Panc1 (cell line): Measurements from ENCODE around the gene NUP54. TPM values are rescaled to one million over a fixed set of nuclear protein-coding genes. Genes with fewer than 3 reads are reported as not detected.

Experiments
- ATAC-seq: fragments of 200-7000 bp; cut with Tn5 transposase; 2 replicates; pipeline ENCODE4 v1.9.1; 2020; ENCODE audit warnings: mild to moderate bottlenecking, moderate library complexity
- BruUV-seq: library from RNA; stranded (reverse); fragments of 400-500 nt; replicated peaks from 2 replicates; lab custom pipeline; 2021; lab: Mats Ljungman, UMichigan
- CTCF ChIA-PET: fragments of 300-600 bp; sonication (Branson Sonifier 250); formaldehyde crosslinking; loops from one replicate; lab custom pipeline; 2022; ENCODE audit warnings: antibody characterized with exemption; lab: Charles Lee
- POLR2A ChIA-PET: fragments of 300-600 bp; sonication (Branson Sonifier 250); formaldehyde crosslinking; loops from one replicate; lab custom pipeline; 2022; ENCODE audit warnings: antibody characterized with exemption; lab: Charles Lee
- DNase-seq: peaks from one replicate; pipeline ENCODE4 v3.0.0-alpha.2; 2010; ENCODE audit warnings: low read depth, low spot score
- H3K27ac ChIP-seq: 2 replicates; pipeline ENCODE4 v1.5.1; 2011; ENCODE audit warnings: mild to moderate bottlenecking, low read length, inconsistent platforms
- H3K27me3 ChIP-seq: fragments of 200-500 bp; sonication (Bioruptor generic); 2 replicates; pipeline ENCODE4 v1.6.0; 2014; ENCODE audit warnings: low read length, inconsistent platforms; ENCODE audit not compliant: control insufficient read depth, insufficient read depth
- H3K36me3 ChIP-seq: fragments of 200-500 bp; sonication (Bioruptor generic); 2 replicates; pipeline ENCODE4 v1.5.1; 2014; ENCODE audit warnings: inconsistent platforms, mild to moderate bottlenecking, low read length, moderate library complexity; ENCODE audit not compliant: control insufficient read depth, insufficient read depth
- H3K4me1 ChIP-seq: 2 replicates; pipeline ENCODE4 v1.5.1; 2011; ENCODE audit warnings: inconsistent platforms, mild to moderate bottlenecking, low read length, moderate library complexity; ENCODE audit not compliant: control insufficient read depth, insufficient read depth
- H3K4me3 ChIP-seq, 2 experiments: 2 replicates each; pipeline ENCODE4 v1.5.1; 2011 to 2012; ENCODE audit warnings: low read depth in 2 of 2, low read length in 2 of 2, mild to moderate bottlenecking in 2 of 2, inconsistent platforms in 1 of 2, moderate library complexity in 1 of 2
- H3K9me3 ChIP-seq: fragments of 200-500 bp; sonication (Bioruptor generic); 2 replicates; pipeline ENCODE4 v1.5.1; 2014; ENCODE audit warnings: low read depth, mild to moderate bottlenecking, inconsistent platforms, low read length, moderate library complexity; ENCODE audit not compliant: control insufficient read depth, insufficient read depth
- POLR2AphosphoS5 ChIP-seq: IDR thresholded peaks from 2 replicates; pipeline ENCODE4 v1.6.1; 2012; ENCODE audit warnings: mild to moderate bottlenecking, low read depth, low read length, moderate library complexity
- SIN3A ChIP-seq: IDR thresholded peaks from 2 replicates; pipeline ENCODE4 v1.6.1; 2012; ENCODE audit warnings: low read depth, mild to moderate bottlenecking, low read length, moderate library complexity, borderline replicate concordance; ENCODE audit not compliant: insufficient read depth
- TCF7L2 ChIP-seq: IDR thresholded peaks from 2 replicates; pipeline ENCODE4 v1.6.1; 2011; ENCODE audit warnings: mild to moderate bottlenecking, low read depth, low read length, inconsistent platforms
- in situ Hi-C: cut with HindIII; loops from 2 replicates; pipeline ENCODE4 v1.10.0; 2016; ENCODE audit warnings: low sequenced_read_pairs, low pct_unique_long_range_greater_than_20kb
- intact Hi-C: fragments of 100-400 bp; cut with micrococcal nuclease; formaldehyde crosslinking; loops from one replicate; pipeline ENCODE4 v1.10.0; 2022; ENCODE audit not compliant: unreplicated experiment
- total RNA-seq: library from RNA; stranded (reverse); gene quantifications from one replicate; pipeline ENCODE4 v1.2.1, GENCODE V29; 2021; ENCODE audit not compliant: unreplicated experiment
- TF ChIP-seq, protein P1 (sequence below): fragments of 450-650 bp; IDR thresholded peaks from 2 replicates; pipeline ENCODE4 v1.5.1; 2017; ENCODE audit warnings: mild to moderate bottlenecking
- TF ChIP-seq, protein P2 (sequence below), 2 experiments: IDR thresholded peaks; 2 replicates each; pipeline ENCODE4 v1.6.1; 2011 to 2012; ENCODE audit warnings: low read depth in 2 of 2, control low read depth in 1 of 2, low read length in 1 of 2, mild to moderate bottlenecking in 1 of 2, moderate library complexity in 1 of 2; ENCODE audit not compliant: insufficient read depth in 1 of 2

Gene NUP54
- total RNA-seq, 1 experiment from 2014 or later, result 32.1 TPM

- H3K4me3 ChIP-seq, result no peak overlapping the region
- H3K27ac ChIP-seq, result no peak overlapping the region
- in situ Hi-C loops, result no loop called here
- TF ChIP-seq POLR2AphosphoS5 (no peak), TCF7L2 (no peak), SIN3A (no peak)
- TF ChIP-seq, protein P1, sequence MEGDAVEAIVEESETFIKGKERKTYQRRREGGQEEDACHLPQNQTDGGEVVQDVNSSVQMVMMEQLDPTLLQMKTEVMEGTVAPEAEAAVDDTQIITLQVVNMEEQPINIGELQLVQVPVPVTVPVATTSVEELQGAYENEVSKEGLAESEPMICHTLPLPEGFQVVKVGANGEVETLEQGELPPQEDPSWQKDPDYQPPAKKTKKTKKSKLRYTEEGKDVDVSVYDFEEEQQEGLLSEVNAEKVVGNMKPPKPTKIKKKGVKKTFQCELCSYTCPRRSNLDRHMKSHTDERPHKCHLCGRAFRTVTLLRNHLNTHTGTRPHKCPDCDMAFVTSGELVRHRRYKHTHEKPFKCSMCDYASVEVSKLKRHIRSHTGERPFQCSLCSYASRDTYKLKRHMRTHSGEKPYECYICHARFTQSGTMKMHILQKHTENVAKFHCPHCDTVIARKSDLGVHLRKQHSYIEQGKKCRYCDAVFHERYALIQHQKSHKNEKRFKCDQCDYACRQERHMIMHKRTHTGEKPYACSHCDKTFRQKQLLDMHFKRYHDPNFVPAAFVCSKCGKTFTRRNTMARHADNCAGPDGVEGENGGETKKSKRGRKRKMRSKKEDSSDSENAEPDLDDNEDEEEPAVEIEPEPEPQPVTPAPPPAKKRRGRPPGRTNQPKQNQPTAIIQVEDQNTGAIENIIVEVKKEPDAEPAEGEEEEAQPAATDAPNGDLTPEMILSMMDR, result no peak
- TF ChIP-seq, protein P2, sequence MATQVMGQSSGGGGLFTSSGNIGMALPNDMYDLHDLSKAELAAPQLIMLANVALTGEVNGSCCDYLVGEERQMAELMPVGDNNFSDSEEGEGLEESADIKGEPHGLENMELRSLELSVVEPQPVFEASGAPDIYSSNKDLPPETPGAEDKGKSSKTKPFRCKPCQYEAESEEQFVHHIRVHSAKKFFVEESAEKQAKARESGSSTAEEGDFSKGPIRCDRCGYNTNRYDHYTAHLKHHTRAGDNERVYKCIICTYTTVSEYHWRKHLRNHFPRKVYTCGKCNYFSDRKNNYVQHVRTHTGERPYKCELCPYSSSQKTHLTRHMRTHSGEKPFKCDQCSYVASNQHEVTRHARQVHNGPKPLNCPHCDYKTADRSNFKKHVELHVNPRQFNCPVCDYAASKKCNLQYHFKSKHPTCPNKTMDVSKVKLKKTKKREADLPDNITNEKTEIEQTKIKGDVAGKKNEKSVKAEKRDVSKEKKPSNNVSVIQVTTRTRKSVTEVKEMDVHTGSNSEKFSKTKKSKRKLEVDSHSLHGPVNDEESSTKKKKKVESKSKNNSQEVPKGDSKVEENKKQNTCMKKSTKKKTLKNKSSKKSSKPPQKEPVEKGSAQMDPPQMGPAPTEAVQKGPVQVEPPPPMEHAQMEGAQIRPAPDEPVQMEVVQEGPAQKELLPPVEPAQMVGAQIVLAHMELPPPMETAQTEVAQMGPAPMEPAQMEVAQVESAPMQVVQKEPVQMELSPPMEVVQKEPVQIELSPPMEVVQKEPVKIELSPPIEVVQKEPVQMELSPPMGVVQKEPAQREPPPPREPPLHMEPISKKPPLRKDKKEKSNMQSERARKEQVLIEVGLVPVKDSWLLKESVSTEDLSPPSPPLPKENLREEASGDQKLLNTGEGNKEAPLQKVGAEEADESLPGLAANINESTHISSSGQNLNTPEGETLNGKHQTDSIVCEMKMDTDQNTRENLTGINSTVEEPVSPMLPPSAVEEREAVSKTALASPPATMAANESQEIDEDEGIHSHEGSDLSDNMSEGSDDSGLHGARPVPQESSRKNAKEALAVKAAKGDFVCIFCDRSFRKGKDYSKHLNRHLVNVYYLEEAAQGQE (IDR thresholded peaks at IDR 0.05; ENCODE audit: insufficient read depth in 1 of 2, low read depth in 2 of 2, low read length in 1 of 2), result no peak
- no peaks in the 10 kb centered on the region for H3K27me3 ChIP-seq
- no peaks in the 10 kb centered on the region for H3K4me1 ChIP-seq
- CTCF ChIA-PET, result no interaction called here
- no peaks in the 10 kb centered on the region for H3K9me3 ChIP-seq
- no peak for DNase-seq
- ATAC-seq, result no peak
- BruUV-seq, result no TSS peak
- no peaks in the 10 kb centered on the region for H3K36me3 ChIP-seq
- POLR2A ChIA-PET, result no interaction called here
- intact Hi-C loops, result no loop called here
These were observed 52.1 kb downstream of the NUP54 start for GRCh38 chr4:76096076-76096475.

- no peaks in the 10 kb centered on the region for H3K9me3 ChIP-seq
These were observed 52.6 kb downstream of the NUP54 start for GRCh38 chr4:76095568-76095967.

More at GRCh38 chr4:76095568-76095967, 52.6 kb downstream of the NUP54 start:
- Histone ChIP-seq H3K4me1 (no peaks in the 10 kb centered on the region), H3K4me3 (no peak overlapping the region), H3K27me3 (no peaks in the 10 kb centered on the region), H3K27ac (no peak overlapping the region), H3K36me3 (no peaks in the 10 kb centered on the region)
- DNase-seq (no peak), ATAC-seq (no peak)
- intact Hi-C loops, result no loop called here
- in situ Hi-C loops, result no loop called here
- BruUV-seq, result no TSS peak
- CTCF ChIA-PET, result no interaction called here
- POLR2A ChIA-PET, result no interaction called here
- TF ChIP-seq, protein P2 (IDR thresholded peaks at IDR 0.05; ENCODE audit: insufficient read depth in 1 of 2, low read depth in 2 of 2, low read length in 1 of 2), result no peak
- TF ChIP-seq, protein P1, result no peak
- TF ChIP-seq TCF7L2, result no peak
- no peak for TF ChIP-seq SIN3A
- no peak for TF ChIP-seq POLR2AphosphoS5
